MCF 10A (cell line): ENCODE measurements around the gene APBA2. TPM values are rescaled to one million over a fixed set of nuclear protein-coding genes. Genes with fewer than 3 reads are reported as not detected.

Source experiments
- BruUV-seq: library from RNA; stranded (reverse); fragments of 400-500 nt; replicated peaks from 2 replicates; lab custom pipeline; 2021; lab: Mats Ljungman, UMichigan
- CTCF ChIA-PET: fragments of 300-600 bp; sonication (Branson Sonifier 250); formaldehyde crosslinking; extraction: SDS; loops from one replicate; lab custom pipeline; 2021; ENCODE audit warnings: antibody characterized with exemption, inconsistent platforms; lab: Yijun Ruan, JAX
- POLR2A ChIA-PET: fragments of 300-600, 350-650 bp; sonication (Branson Sonifier 250); formaldehyde crosslinking; extraction: SDS; loops from one replicate; lab custom pipeline; 2020; ENCODE audit warnings: antibody characterized with exemption, inconsistent platforms; lab: Yijun Ruan, JAX
- DNase-seq: peaks from one replicate; pipeline ENCODE4 v3.0.0-alpha.2; 2018; ENCODE audit not compliant: unreplicated experiment
- H3K27ac Mint-ChIP-seq: one replicate; pipeline ENCODE4 v1.8.0; 2022; ENCODE audit warnings: mild to moderate bottlenecking, low read depth, mixed read lengths; ENCODE audit not compliant: unreplicated experiment
- H3K27me3 Mint-ChIP-seq: one replicate; pipeline ENCODE4 v1.8.0; 2022; ENCODE audit warnings: mixed read lengths; ENCODE audit not compliant: insufficient read depth, unreplicated experiment
- H3K36me3 Mint-ChIP-seq: one replicate; pipeline ENCODE4 v1.8.0; 2022; ENCODE audit warnings: mild to moderate bottlenecking, moderate library complexity, mixed read lengths; ENCODE audit not compliant: insufficient read depth, unreplicated experiment
- H3K4me1 Mint-ChIP-seq: one replicate; pipeline ENCODE4 v1.8.0; 2022; ENCODE audit warnings: mixed read lengths; ENCODE audit not compliant: insufficient read depth, unreplicated experiment
- H3K4me3 Mint-ChIP-seq: one replicate; pipeline ENCODE4 v1.8.0; 2022; ENCODE audit warnings: mild to moderate bottlenecking, moderate library complexity, mixed read lengths; ENCODE audit not compliant: unreplicated experiment
- H3K9me3 Mint-ChIP-seq: one replicate; pipeline ENCODE4 v1.8.0; 2022; ENCODE audit warnings: mixed read lengths; ENCODE audit not compliant: unreplicated experiment
- intact Hi-C: fragments of 100-400 bp; cut with micrococcal nuclease; formaldehyde crosslinking; loops from 2 replicates; pipeline ENCODE4 v1.14.1; 2022
- total RNA-seq: library from RNA; stranded (reverse); gene quantifications from 2 replicates; pipeline ENCODE4 v1.2.3, GENCODE V29; 2022
- TF ChIP-seq, protein P1 (sequence below): fragments of 200-600 bp; IDR thresholded peaks from one replicate; pipeline ENCODE4 v1.8.0; 2022; ENCODE audit warnings: antibody characterized with exemption, mild to moderate bottlenecking; ENCODE audit not compliant: unreplicated experiment

The APBA2 gene
- total RNA-seq, 1 experiment from 2014 or later = not detected

DNA sequence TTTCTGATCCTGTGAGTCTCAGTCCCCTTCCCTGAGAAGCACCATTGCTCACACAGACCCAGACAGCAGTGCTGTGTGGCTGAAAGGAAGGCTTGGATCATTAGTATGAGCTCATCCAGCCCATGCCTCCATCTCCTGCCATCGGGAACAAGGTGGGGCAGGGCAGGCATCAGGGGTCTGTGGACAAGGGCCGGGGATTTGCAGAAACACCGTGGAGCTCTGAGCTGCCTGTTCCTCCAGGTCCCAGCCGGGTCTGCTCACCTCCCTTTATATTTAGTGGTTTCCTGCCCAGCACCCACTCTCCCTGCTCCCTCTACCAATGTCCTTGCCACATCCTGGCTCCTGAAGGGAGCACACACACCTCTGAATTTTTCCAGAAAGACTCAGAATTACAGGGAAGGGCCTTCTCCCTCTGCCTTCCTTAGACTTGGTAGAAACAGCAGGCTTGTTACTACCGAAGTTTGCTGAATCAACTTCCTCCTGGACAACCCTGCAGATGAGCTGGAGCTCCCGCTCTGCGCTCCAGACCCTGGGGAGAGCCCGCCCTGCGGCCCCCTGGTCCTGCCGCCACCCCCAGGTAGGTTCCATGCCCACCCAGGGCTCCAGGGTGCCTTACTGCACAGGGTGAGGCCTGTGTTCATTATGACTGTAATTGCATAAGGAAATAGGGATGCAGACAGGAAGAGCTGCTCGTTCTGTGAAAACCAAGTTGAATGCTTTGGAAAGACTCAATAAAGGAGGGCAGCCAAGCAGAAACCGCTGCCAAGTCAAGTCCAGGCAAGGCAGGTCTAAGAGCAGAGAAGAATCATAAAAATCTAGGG is 255.7 kb downstream of the APBA2 start:
- BruUV-seq = no TSS peak
- Mint-ChIP-seq H3K27me3 (peaks cover 38% of the 10 kb centered on the region), H3K4me1 (no peaks in the 10 kb centered on the region), H3K4me3 (no peak overlapping the region), H3K27ac (no peak overlapping the region), H3K9me3 (no peaks in the 10 kb centered on the region), H3K36me3 (no peaks in the 10 kb centered on the region)
- intact Hi-C loops = loop anchor here (5.0 kb wide), 1 partner anchor 561 kb away; no protein-coding TSS in a partner anchor
- TF ChIP-seq, protein P1, sequence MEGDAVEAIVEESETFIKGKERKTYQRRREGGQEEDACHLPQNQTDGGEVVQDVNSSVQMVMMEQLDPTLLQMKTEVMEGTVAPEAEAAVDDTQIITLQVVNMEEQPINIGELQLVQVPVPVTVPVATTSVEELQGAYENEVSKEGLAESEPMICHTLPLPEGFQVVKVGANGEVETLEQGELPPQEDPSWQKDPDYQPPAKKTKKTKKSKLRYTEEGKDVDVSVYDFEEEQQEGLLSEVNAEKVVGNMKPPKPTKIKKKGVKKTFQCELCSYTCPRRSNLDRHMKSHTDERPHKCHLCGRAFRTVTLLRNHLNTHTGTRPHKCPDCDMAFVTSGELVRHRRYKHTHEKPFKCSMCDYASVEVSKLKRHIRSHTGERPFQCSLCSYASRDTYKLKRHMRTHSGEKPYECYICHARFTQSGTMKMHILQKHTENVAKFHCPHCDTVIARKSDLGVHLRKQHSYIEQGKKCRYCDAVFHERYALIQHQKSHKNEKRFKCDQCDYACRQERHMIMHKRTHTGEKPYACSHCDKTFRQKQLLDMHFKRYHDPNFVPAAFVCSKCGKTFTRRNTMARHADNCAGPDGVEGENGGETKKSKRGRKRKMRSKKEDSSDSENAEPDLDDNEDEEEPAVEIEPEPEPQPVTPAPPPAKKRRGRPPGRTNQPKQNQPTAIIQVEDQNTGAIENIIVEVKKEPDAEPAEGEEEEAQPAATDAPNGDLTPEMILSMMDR = no peak
- CTCF ChIA-PET = interaction anchor here (0.6 to 1.1 kb wide), 2 partner anchors 12 to 17 kb away, joined by 3 to 4 read pairs; no protein-coding TSS in a partner anchor
- POLR2A ChIA-PET = no interaction called here
- DNase-seq = no peak

DNA sequence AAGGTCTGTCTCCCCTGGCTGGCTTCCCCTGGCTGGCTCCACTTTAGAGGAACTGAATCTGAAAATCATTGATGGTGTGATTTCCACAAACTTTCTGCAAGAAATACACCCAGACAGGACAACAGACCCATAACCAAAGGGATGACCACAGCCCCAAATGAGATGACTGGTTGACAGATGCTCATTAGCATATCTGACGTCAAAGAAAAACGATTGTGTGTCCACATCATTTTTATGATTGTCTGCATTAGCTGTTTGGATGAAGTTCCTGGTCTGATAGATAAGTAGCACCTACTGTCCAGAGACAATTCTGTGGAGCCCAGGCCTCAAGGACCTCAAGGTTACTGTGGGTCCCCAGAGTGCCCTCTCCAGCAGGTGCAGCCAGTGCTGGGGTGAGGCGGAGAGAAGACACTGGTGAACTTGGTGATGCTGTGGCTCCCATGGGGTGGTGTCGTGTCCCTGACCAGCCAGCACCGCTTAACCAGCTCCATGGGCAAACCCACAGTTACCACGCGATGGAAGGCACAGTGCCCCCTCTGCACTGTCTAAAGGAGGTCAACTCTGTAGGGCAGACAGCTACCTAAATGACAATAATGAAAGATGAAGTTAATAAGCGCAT is 256.5 kb downstream of the APBA2 start:
- CTCF ChIA-PET = interaction anchor here (1.1 kb wide), 1 partner anchor 16 kb away, joined by 4 read pairs; no protein-coding TSS in a partner anchor
- no peak for DNase-seq
- Mint-ChIP-seq H3K27ac (no peak overlapping the region), H3K36me3 (no peaks in the 10 kb centered on the region), H3K4me1 (no peaks in the 10 kb centered on the region), H3K27me3 (peaks cover 38% of the 10 kb centered on the region), H3K4me3 (no peak overlapping the region), H3K9me3 (no peaks in the 10 kb centered on the region)
- POLR2A ChIA-PET = no interaction called here
- no TSS peak for BruUV-seq
- intact Hi-C loops = loop anchor here (5.0 kb wide), 1 partner anchor 560 kb away; no protein-coding TSS in a partner anchor
- TF ChIP-seq, protein P1 = no peak

DNA sequence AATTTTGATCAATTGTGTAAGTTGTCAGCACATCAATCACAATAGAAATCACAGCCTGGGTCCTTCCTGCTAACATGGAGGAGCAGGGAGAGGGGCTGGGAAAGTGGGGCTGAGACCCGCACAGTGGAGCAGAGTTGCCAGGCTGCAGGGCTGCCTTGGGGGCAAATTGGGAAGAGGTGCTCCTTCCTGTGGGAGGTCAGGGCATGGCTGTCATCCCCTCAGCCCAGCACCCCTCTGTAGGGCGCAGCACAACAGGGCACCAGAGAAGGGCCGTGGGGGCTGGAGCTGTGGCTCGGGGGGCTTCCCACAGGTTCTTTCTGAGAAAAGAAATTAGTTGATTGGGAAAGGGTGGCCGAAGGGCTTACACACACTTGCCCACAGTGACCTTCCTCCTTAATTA is 257.5 kb downstream of the APBA2 start:
- TF ChIP-seq, protein P1 = no peak
- no peak overlapping the region for H3K27ac Mint-ChIP-seq
- intact Hi-C loops = loop anchor here (5.0 kb wide), 1 partner anchor 559 kb away; no protein-coding TSS in a partner anchor
- H3K27me3 Mint-ChIP-seq = peaks cover 38% of the 10 kb centered on the region
- no TSS peak for BruUV-seq
- H3K9me3 Mint-ChIP-seq = no peaks in the 10 kb centered on the region
- ChIA-PET CTCF (no interaction called here), POLR2A (no interaction called here)
- H3K36me3 Mint-ChIP-seq = no peaks in the 10 kb centered on the region
- H3K4me1 Mint-ChIP-seq = no peaks in the 10 kb centered on the region
- H3K4me3 Mint-ChIP-seq = no peak overlapping the region
- no peak for DNase-seq

DNA sequence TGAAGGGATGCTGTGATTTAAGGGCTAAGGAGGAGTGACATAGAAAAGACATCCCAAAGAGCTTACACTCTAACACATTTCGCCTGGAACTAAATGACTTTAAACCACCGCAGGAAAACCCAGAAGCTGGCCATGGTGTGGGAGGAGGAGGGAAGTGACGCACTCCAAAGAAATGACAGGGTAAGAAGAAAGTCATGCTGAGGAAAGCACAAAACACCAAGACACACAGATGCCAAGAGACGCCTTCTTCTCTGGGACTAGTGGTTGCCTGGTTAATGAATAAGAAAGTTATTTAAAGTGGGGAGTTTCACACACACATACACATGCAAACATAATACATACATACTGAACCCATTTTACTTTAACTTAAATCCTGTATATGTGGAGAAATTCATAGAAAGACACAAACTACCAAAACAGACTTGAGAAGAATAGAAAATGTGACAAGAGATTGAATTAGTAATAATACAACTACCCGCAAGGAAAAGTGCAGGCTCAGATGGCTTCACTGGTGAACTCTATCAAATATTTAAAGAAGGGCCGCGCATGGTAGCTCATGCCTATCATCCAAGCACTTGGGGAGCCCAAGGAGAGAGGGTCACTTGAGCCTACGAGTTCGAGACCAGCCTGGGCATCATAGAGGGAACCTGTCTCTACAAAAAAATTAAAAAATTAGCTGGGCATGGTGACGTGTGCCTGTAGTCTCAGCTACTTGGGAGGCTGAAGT is 258.3 kb downstream of the APBA2 start:
- Mint-ChIP-seq H3K27ac (no peak overlapping the region), H3K27me3 (peaks cover 38% of the 10 kb centered on the region), H3K36me3 (no peaks in the 10 kb centered on the region), H3K9me3 (no peaks in the 10 kb centered on the region), H3K4me3 (no peak overlapping the region), H3K4me1 (no peaks in the 10 kb centered on the region)
- BruUV-seq = no TSS peak
- ChIA-PET POLR2A (no interaction called here), CTCF (interaction anchor here (0.6 to 0.7 kb wide), 3 partner anchors 133 to 1715 kb away, joined by 3 read pairs; no protein-coding TSS in a partner anchor)
- TF ChIP-seq, protein P1 = no peak
- intact Hi-C loops = loop anchor here (5.0 kb wide), 1 partner anchor 558 kb away; no protein-coding TSS in a partner anchor
- DNase-seq = no peak
